CD4-positive, alpha-beta memory T cell (primary cell): ENCODE measurements around the gene PLCG1. TPM values are rescaled to one million over a fixed set of nuclear protein-coding genes. Genes with fewer than 3 reads are reported as not detected.

Source experiments
- CTCF ChIA-PET: fragments of 350-600 bp; sonication (Branson Sonifier 250); formaldehyde crosslinking; loops from one replicate; lab custom pipeline; 2021; ENCODE audit warnings: inconsistent platforms; ENCODE audit not compliant: partially characterized antibody; lab: Charles Lee
- POLR2A ChIA-PET: fragments of 350-600 bp; sonication (Branson Sonifier 250); formaldehyde crosslinking; loops from one replicate; lab custom pipeline; 2021; ENCODE audit not compliant: partially characterized antibody; lab: Charles Lee
- DNase-seq, 5 donors: peaks; one replicate each; pipeline versions ENCODE4 v3.0.0 to v3.0.0-alpha.2; 2020 to 2022; ENCODE audit warnings: mixed read lengths in 1 of 5
- H3K27ac ChIP-seq: one replicate; pipeline ENCODE4 v1.7.0; 2013; ENCODE audit warnings: low read depth, low read length
- H3K27me3 ChIP-seq: 2 replicates; pipeline ENCODE4 v1.7.0; 2013; ENCODE audit warnings: mild to moderate bottlenecking, low read length, moderate library complexity; ENCODE audit not compliant: insufficient read depth
- H3K36me3 ChIP-seq: 2 replicates; pipeline ENCODE4 v1.7.0; 2013; ENCODE audit warnings: mild to moderate bottlenecking, low read length, moderate library complexity; ENCODE audit not compliant: insufficient read depth
- H3K4me1 ChIP-seq: 2 replicates; pipeline ENCODE4 v1.7.0; 2013; ENCODE audit warnings: mild to moderate bottlenecking, low read length, moderate library complexity; ENCODE audit not compliant: insufficient read depth
- H3K4me3 ChIP-seq, 2 donors: one replicate each; pipeline ENCODE4 v1.7.0; 2013; ENCODE audit warnings: low read length in 2 of 2, mild to moderate bottlenecking in 1 of 2
- H3K9me3 ChIP-seq, 2 donors: one replicate each; pipeline ENCODE4 v1.7.0; 2013; ENCODE audit warnings: low read length in 2 of 2, control low read depth in 1 of 2; ENCODE audit not compliant: control insufficient read depth in 1 of 2
- H3K27ac Mint-ChIP-seq, 7 donors: one replicate each; pipeline ENCODE4 v1.8.0; 2020 to 2021; ENCODE audit warnings: mixed read lengths in 7 of 7, mild to moderate bottlenecking in 6 of 7, inconsistent platforms in 3 of 7, moderate library complexity in 3 of 7
- H3K27me3 Mint-ChIP-seq, 2 donors: one replicate each; pipeline ENCODE4 v1.8.0; 2020 to 2021; ENCODE audit warnings: mixed read lengths in 2 of 2
- H3K36me3 Mint-ChIP-seq, 2 donors: one replicate each; pipeline ENCODE4 v1.8.0; 2020 to 2021; ENCODE audit warnings: mixed read lengths in 2 of 2, inconsistent platforms in 1 of 2, mild to moderate bottlenecking in 1 of 2
- H3K4me1 Mint-ChIP-seq, 4 donors: one replicate each; pipeline ENCODE4 v1.8.0; 2020 to 2021; ENCODE audit warnings: mixed read lengths in 4 of 4, mild to moderate bottlenecking in 1 of 4
- H3K4me3 Mint-ChIP-seq, 8 donors: one replicate each; pipeline ENCODE4 v1.8.0; 2020 to 2021; ENCODE audit warnings: mixed read lengths in 8 of 8, mild to moderate bottlenecking in 7 of 8, moderate library complexity in 6 of 8, inconsistent platforms in 3 of 8
- H3K9me3 Mint-ChIP-seq, 8 donors: one replicate each; pipeline ENCODE4 v1.8.0; 2020 to 2021; ENCODE audit warnings: mixed read lengths in 8 of 8, mild to moderate bottlenecking in 5 of 8, inconsistent platforms in 3 of 8, moderate library complexity in 1 of 8
- intact Hi-C: fragments of 100-400 bp; cut with micrococcal nuclease; formaldehyde crosslinking; loops from one replicate; pipeline ENCODE4 v1.15.1; 2023
- polyA plus RNA-seq, 2 donors: library from polyadenylated mRNA; unstranded; fragments of 300-500 nt; fragmentation: Illumina TruSeq; gene quantifications; one replicate each; pipeline ENCODE4 v1.2.3, GENCODE V29; 2021
- total RNA-seq, 2 experiments: library from RNA; stranded (reverse); gene quantifications; one replicate each; pipeline ENCODE4 v1.2.3, GENCODE V29; 2021

The PLCG1 gene
- total and polyA plus RNA-seq, 4 experiments from 2014 or later = 22.8 to 320 (median 194) TPM

- no peaks in the 10 kb centered on the region for H3K27me3 ChIP-seq
- Mint-ChIP-seq H3K27me3 (no peaks in the 10 kb centered on the region), H3K27ac (peak overlapping the region in 5 of 7 donors; percentile 22 to 98 (median 75)), H3K36me3 (peaks cover 51 to 90% of the 10 kb centered on the region in 2 donors), H3K9me3 (no peaks in the 10 kb centered on the region), H3K4me3 (no peak overlapping the region), H3K4me1 (peaks cover 1 to 52% (median 24%) of the 10 kb centered on the region in 4 donors)
- ChIA-PET CTCF (interaction anchor here (2.2 to 2.8 kb wide), 2 partner anchors 11 to 34 kb away, joined by 11 to 16 read pairs; no protein-coding TSS in a partner anchor), POLR2A (interaction anchor here (0.9 to 8.8 kb wide), 3 partner anchors 11 to 63 kb away, joined by 4 to 70 read pairs (median 4); no protein-coding TSS in a partner anchor)
- H3K9me3 ChIP-seq = no peaks in the 10 kb centered on the region
- intact Hi-C loops = no loop called here
- peak overlapping the region; percentile 20 for H3K27ac ChIP-seq
- no peak for DNase-seq
- peaks cover 10% of the 10 kb centered on the region for H3K4me1 ChIP-seq
- peaks cover 96% of the 10 kb centered on the region for H3K36me3 ChIP-seq
- H3K4me3 ChIP-seq = no peak overlapping the region
These were observed 31.9 kb downstream of the PLCG1 start for GRCh38 chr20:41169162-41169690.

DNA sequence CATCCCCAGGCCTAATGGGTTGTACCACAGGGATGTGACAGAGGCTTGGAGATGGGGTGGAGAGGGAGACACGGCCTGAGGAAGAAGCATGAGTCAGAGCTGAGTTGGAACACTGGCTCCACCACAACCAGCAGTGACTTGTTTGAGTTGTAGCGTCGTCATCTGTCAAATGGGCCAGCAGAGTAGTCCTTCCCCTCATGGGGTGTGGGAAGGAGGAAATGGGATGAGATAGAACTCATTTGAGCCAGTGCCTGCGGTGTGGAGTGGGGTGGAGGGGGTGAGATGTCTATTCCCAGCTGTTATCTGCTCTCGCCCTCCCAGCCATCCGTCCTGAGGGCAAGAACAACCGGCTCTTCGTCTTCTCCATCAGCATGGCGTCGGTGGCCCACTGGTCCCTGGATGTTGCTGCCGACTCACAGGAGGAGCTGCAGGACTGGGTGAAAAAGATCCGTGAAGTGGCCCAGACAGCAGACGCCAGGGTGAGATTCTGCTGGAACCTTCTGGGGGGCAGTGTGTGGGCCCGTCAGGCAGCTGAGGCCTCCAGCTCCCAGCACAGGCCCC is 32.5 kb downstream of the PLCG1 start:
- Mint-ChIP-seq H3K36me3 (peaks cover 53 to 91% of the 10 kb centered on the region in 2 donors), H3K9me3 (no peaks in the 10 kb centered on the region), H3K27me3 (no peaks in the 10 kb centered on the region), H3K4me3 (no peak overlapping the region), H3K27ac (peak overlapping the region; percentile 47 to 92 (median 75)), H3K4me1 (peaks cover 0 to 47% (median 22%) of the 10 kb centered on the region in 4 donors)
- Histone ChIP-seq H3K27me3 (no peaks in the 10 kb centered on the region), H3K4me3 (no peak overlapping the region), H3K36me3 (peaks cover 96% of the 10 kb centered on the region), H3K9me3 (no peaks in the 10 kb centered on the region), H3K4me1 (peaks cover 10% of the 10 kb centered on the region), H3K27ac (peak overlapping the region; percentile 3)
- DNase-seq = no peak
- ChIA-PET CTCF (interaction anchor here (0.6 to 3.9 kb wide), 4 partner anchors 35 to 169 kb away, joined by 3 to 43 read pairs (median 10); partner anchors contain the start of gene LPIN3), POLR2A (interaction anchor here (0.9 to 8.8 kb wide), 3 partner anchors 12 to 62 kb away, joined by 4 to 70 read pairs (median 5); no protein-coding TSS in a partner anchor)
- intact Hi-C loops = no loop called here

- no peak overlapping the region for H3K27ac ChIP-seq
These were observed 33.2 kb downstream of the PLCG1 start for GRCh38 chr20:41170386-41171105.

GRCh38 chr20:41171736-41172295 is 34.5 kb downstream of the PLCG1 start:
- H3K36me3 Mint-ChIP-seq = peaks cover 43 to 88% of the 10 kb centered on the region in 2 donors
- peak overlapping the region; percentile 19 to 91 (median 57) for H3K27ac Mint-ChIP-seq
- Histone ChIP-seq H3K27me3 (no peaks in the 10 kb centered on the region), H3K9me3 (no peaks in the 10 kb centered on the region), H3K4me3 (no peak overlapping the region), H3K36me3 (peaks cover 91% of the 10 kb centered on the region), H3K4me1 (peaks cover 10% of the 10 kb centered on the region), H3K27ac (no peak overlapping the region)
- intact Hi-C loops = no loop called here
- ChIA-PET CTCF (interaction anchor here (1.1 to 3.9 kb wide), 20 partner anchors 9 to 203 kb away, joined by 3 to 69 read pairs (median 8); partner anchors contain the start of genes LPIN3 and PLCG1), POLR2A (interaction anchor here (0.6 to 8.8 kb wide), 3 partner anchors 14 to 33 kb away, joined by 3 to 70 read pairs (median 4); no protein-coding TSS in a partner anchor)
- H3K27me3 Mint-ChIP-seq = no peaks in the 10 kb centered on the region
- H3K4me3 Mint-ChIP-seq = no peak overlapping the region
- peaks cover 0 to 36% (median 17%) of the 10 kb centered on the region in 4 donors for H3K4me1 Mint-ChIP-seq
- DNase-seq = no peak
- no peaks in the 10 kb centered on the region for H3K9me3 Mint-ChIP-seq

More at GRCh38 chr20:41170386-41171105, 33.2 kb downstream of the PLCG1 start:
- ChIA-PET POLR2A (interaction anchor here (1.4 to 8.8 kb wide), 2 partner anchors 13 to 32 kb away, joined by 5 to 70 read pairs; no protein-coding TSS in a partner anchor), CTCF (interaction anchor here (0.6 to 3.9 kb wide), 6 partner anchors 28 to 168 kb away, joined by 3 to 69 read pairs (median 10); partner anchors contain the start of genes LPIN3 and PLCG1)
- H3K4me3 Mint-ChIP-seq = no peak overlapping the region
- no peaks in the 10 kb centered on the region for H3K27me3 Mint-ChIP-seq
- H3K27ac Mint-ChIP-seq = peak overlapping the region; percentile 47 to 92 (median 89)
- H3K4me1 Mint-ChIP-seq = peaks cover 0 to 42% (median 22%) of the 10 kb centered on the region in 4 donors
- no peak for DNase-seq
- intact Hi-C loops = no loop called here
- H3K36me3 ChIP-seq = peaks cover 95% of the 10 kb centered on the region
- H3K4me1 ChIP-seq = peaks cover 10% of the 10 kb centered on the region
- H3K36me3 Mint-ChIP-seq = peaks cover 49 to 91% of the 10 kb centered on the region in 2 donors
- no peaks in the 10 kb centered on the region for H3K9me3 Mint-ChIP-seq
- H3K4me3 ChIP-seq = no peak overlapping the region
- H3K27me3 ChIP-seq = no peaks in the 10 kb centered on the region
- no peaks in the 10 kb centered on the region for H3K9me3 ChIP-seq

- Histone ChIP-seq H3K27me3 (no peaks in the 10 kb centered on the region), H3K4me3 (no peak overlapping the region), H3K4me1 (peaks cover 4% of the 10 kb centered on the region), H3K36me3 (peaks cover 84% of the 10 kb centered on the region), H3K9me3 (no peaks in the 10 kb centered on the region), H3K27ac (no peak overlapping the region)
- Mint-ChIP-seq H3K9me3 (no peaks in the 10 kb centered on the region), H3K4me3 (no peak overlapping the region), H3K27me3 (no peaks in the 10 kb centered on the region), H3K27ac (peak overlapping the region in 6 of 7 donors; percentile 25 to 74 (median 56)), H3K36me3 (peaks cover 37 to 85% of the 10 kb centered on the region in 2 donors), H3K4me1 (peaks cover 0 to 29% (median 13%) of the 10 kb centered on the region in 4 donors)
- DNase-seq = no peak
- intact Hi-C loops = loop anchor here (1.0 kb wide), 3 partner anchors 37 to 168 kb away; partner anchors contain the start of gene LPIN3
- POLR2A ChIA-PET = interaction anchor here (1.4 to 8.8 kb wide), 4 partner anchors 15 to 38 kb away, joined by 4 to 70 read pairs (median 14); partner anchors contain the start of gene PLCG1
- CTCF ChIA-PET = interaction anchor here (0.7 to 3.9 kb wide), 40 partner anchors 8 to 239 kb away, joined by 3 to 69 read pairs (median 4); partner anchors contain the start of genes LPIN3 and PLCG1
These were observed 35.2 kb downstream of the PLCG1 start for GRCh38 chr20:41172296-41173140.
